Measurements from ENCODE around the gene FRAT2. TPM values are rescaled to one million over a fixed set of nuclear protein-coding genes. Genes with fewer than 3 reads are reported as not detected.

FRAT2 gene
- total and polyA plus RNA-seq, 2 of the 13 experiments (the other 11 are each of a cell fraction or from before 2014, with no cell fraction given): 7.2 to 14.1 TPM

DNA sequence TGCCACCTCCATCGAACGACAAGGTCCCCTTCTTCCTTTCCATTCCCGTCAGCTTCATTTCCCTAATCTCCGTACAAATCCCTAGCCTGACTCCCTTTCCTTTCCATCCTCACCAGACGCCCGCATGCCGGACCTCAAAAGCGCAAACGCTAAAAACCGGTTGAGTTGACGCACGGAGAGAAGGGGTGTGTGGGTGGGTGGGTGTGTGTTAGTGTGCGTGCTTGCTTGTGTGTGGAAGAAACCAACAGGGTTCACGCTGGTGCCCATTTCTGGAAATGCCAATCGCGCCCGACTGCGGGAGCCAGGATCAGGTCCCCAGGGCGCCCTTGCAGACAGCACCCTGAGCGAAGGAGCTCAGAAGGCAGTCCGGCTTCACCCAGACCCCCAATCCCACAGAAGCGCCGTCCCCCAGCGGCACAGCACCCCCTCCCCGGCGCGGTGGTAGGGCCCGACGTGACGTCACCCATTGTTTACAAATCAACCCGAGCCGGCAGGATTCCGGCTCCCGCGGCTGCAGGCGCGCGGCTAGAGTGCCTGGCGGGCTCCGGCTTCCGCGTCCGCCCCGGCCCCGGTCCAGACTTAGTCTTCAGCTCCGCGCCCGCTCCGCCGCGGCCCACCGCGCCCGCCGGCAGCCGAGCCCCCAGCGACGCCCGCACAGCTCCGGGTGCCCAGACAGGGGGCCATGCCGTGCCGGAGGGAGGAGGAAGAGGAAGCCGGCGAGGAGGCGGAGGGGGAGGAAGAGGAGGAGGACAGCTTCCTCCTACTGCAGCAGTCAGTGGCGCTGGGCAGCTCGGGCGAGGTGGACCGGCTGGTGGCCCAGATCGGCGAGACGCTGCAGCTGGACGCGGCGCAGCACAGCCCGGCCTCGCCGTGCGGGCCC lies 15.5 kb downstream of the FRAT2 start, which contains the start of gene FRAT1 (continued):
- no peak for TF ChIP-seq KLF11 (CRISPR knock-in tag; IDR thresholded peaks at IDR 0.05)
- peak; percentile 7 for TF ChIP-seq AGO1 (IDR thresholded peaks at IDR 0.05; ENCODE audit: low read depth, low read length, poor library complexity, severe bottlenecking)
- TF ChIP-seq KAT2B (IDR thresholded peaks at IDR 0.05; ENCODE audit: borderline replicate concordance, low read depth, low read length): no peak
- TF ChIP-seq HMG20B (CRISPR knock-in tag; conservative IDR thresholded peaks at IDR 0.05): no peak
- TF ChIP-seq, protein P1, sequence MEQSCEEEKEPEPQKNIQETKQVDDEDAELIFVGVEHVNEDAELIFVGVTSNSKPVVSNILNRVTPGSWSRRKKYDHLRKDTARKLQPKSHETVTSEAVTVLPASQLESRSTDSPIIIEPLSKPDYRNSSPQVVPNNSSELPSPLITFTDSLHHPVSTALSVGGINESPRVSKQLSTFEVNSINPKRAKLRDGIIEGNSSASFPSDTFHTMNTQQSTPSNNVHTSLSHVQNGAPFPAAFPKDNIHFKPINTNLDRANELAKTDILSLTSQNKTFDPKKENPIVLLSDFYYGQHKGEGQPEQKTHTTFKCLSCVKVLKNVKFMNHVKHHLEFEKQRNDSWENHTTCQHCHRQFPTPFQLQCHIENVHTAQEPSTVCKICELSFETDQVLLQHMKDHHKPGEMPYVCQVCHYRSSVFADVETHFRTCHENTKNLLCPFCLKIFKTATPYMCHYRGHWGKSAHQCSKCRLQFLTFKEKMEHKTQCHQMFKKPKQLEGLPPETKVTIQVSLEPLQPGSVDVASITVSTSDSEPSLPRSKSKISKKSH (CRISPR knock-in tag; IDR thresholded peaks at IDR 0.05; ENCODE audit: borderline replicate concordance): peak; percentile 67; the same call in 1 of the 2 replicates
- no peak for TF ChIP-seq ZNF496 (CRISPR knock-in tag; IDR thresholded peaks at IDR 0.05; ENCODE audit: insufficient replicate concordance)
- TF ChIP-seq ATF7 (IDR thresholded peaks at IDR 0.05): peak; percentile 99
- peak; percentile 87 for TF ChIP-seq ATF7 (CRISPR knock-in tag; IDR thresholded peaks at IDR 0.05)
- TF ChIP-seq, protein P2, sequence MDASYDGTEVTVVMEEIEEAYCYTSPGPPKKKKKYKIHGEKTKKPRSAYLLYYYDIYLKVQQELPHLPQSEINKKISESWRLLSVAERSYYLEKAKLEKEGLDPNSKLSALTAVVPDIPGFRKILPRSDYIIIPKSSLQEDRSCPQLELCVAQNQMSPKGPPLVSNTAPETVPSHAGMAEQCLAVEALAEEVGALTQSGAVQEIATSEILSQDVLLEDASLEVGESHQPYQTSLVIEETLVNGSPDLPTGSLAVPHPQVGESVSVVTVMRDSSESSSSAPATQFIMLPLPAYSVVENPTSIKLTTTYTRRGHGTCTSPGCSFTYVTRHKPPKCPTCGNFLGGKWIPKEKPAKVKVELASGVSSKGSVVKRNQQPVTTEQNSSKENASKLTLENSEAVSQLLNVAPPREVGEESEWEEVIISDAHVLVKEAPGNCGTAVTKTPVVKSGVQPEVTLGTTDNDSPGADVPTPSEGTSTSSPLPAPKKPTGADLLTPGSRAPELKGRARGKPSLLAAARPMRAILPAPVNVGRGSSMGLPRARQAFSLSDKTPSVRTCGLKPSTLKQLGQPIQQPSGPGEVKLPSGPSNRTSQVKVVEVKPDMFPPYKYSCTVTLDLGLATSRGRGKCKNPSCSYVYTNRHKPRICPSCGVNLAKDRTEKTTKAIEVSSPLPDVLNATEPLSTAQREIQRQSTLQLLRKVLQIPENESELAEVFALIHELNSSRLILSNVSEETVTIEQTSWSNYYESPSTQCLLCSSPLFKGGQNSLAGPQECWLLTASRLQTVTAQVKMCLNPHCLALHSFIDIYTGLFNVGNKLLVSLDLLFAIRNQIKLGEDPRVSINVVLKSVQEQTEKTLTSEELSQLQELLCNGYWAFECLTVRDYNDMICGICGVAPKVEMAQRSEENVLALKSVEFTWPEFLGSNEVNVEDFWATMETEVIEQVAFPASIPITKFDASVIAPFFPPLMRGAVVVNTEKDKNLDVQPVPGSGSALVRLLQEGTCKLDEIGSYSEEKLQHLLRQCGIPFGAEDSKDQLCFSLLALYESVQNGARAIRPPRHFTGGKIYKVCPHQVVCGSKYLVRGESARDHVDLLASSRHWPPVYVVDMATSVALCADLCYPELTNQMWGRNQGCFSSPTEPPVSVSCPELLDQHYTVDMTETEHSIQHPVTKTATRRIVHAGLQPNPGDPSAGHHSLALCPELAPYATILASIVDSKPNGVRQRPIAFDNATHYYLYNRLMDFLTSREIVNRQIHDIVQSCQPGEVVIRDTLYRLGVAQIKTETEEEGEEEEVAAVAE (CRISPR knock-in tag; IDR thresholded peaks at IDR 0.05; ENCODE audit: borderline replicate concordance): no peak
- TF ChIP-seq MIER3 (CRISPR knock-in tag; IDR thresholded peaks at IDR 0.05; ENCODE audit: borderline replicate concordance): no peak
- TF ChIP-seq, protein P3, sequence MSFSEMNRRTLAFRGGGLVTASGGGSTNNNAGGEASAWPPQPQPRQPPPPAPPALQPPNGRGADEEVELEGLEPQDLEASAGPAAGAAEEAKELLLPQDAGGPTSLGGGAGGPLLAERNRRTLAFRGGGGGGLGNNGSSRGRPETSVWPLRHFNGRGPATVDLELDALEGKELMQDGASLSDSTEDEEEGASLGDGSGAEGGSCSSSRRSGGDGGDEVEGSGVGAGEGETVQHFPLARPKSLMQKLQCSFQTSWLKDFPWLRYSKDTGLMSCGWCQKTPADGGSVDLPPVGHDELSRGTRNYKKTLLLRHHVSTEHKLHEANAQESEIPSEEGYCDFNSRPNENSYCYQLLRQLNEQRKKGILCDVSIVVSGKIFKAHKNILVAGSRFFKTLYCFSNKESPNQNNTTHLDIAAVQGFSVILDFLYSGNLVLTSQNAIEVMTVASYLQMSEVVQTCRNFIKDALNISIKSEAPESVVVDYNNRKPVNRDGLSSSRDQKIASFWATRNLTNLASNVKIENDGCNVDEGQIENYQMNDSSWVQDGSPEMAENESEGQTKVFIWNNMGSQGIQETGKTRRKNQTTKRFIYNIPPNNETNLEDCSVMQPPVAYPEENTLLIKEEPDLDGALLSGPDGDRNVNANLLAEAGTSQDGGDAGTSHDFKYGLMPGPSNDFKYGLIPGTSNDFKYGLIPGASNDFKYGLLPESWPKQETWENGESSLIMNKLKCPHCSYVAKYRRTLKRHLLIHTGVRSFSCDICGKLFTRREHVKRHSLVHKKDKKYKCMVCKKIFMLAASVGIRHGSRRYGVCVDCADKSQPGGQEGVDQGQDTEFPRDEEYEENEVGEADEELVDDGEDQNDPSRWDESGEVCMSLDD (CRISPR knock-in tag; IDR thresholded peaks at IDR 0.05; ENCODE audit: borderline replicate concordance): no peak
- TF ChIP-seq, protein P4, sequence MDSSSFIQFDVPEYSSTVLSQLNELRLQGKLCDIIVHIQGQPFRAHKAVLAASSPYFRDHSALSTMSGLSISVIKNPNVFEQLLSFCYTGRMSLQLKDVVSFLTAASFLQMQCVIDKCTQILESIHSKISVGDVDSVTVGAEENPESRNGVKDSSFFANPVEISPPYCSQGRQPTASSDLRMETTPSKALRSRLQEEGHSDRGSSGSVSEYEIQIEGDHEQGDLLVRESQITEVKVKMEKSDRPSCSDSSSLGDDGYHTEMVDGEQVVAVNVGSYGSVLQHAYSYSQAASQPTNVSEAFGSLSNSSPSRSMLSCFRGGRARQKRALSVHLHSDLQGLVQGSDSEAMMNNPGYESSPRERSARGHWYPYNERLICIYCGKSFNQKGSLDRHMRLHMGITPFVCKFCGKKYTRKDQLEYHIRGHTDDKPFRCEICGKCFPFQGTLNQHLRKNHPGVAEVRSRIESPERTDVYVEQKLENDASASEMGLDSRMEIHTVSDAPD (CRISPR knock-in tag; IDR thresholded peaks at IDR 0.05): no peak
- no peak for TF ChIP-seq ZNF367 (CRISPR knock-in tag; IDR thresholded peaks at IDR 0.05; ENCODE audit: borderline replicate concordance)
- TF ChIP-seq, protein P5, sequence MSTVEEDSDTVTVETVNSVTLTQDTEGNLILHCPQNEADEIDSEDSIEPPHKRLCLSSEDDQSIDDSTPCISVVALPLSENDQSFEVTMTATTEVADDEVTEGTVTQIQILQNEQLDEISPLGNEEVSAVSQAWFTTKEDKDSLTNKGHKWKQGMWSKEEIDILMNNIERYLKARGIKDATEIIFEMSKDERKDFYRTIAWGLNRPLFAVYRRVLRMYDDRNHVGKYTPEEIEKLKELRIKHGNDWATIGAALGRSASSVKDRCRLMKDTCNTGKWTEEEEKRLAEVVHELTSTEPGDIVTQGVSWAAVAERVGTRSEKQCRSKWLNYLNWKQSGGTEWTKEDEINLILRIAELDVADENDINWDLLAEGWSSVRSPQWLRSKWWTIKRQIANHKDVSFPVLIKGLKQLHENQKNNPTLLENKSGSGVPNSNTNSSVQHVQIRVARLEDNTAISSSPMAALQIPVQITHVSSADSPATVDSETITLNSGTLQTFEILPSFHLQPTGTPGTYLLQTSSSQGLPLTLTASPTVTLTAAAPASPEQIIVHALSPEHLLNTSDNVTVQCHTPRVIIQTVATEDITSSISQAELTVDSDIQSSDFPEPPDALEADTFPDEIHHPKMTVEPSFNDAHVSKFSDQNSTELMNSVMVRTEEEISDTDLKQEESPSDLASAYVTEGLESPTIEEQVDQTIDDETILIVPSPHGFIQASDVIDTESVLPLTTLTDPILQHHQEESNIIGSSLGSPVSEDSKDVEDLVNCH (CRISPR knock-in tag; IDR thresholded peaks at IDR 0.05): no peak
- no peak for TF ChIP-seq TSC22D2 (CRISPR knock-in tag; IDR thresholded peaks at IDR 0.05; ENCODE audit: borderline replicate concordance)
